Stimulated activated memory B cell treated with anti-CD40 and anti-IgM and Interleukin-4, amounts not matched to agents 10 μg/mL and 1 μg/mL and 100 μg/mL, for 72 hours (primary cell): ENCODE results near the gene NLRP3.
"Not testable (repeated sequence)": the region's sequence is repeated elsewhere in the genome, so short reads cannot be mapped to it uniquely, and the experiment has no call there.

Experiments
- ATAC-seq: fragments of 150-1000 bp; cut with Tn5 transposase; 2 replicates; pipeline ENCODE4 v1.10.0; 2021
- H3K27ac Mint-ChIP-seq: one replicate; pipeline ENCODE4 v1.8.0; 2022; ENCODE audit warnings: mild to moderate bottlenecking, mixed read lengths
- H3K27me3 Mint-ChIP-seq: one replicate; pipeline ENCODE4 v1.8.0; 2022; ENCODE audit warnings: mixed read lengths
- H3K36me3 Mint-ChIP-seq: one replicate; pipeline ENCODE4 v1.8.0; 2022; ENCODE audit warnings: mixed read lengths
- H3K4me1 Mint-ChIP-seq: one replicate; pipeline ENCODE4 v1.8.0; 2022; ENCODE audit warnings: mixed read lengths
- H3K4me3 Mint-ChIP-seq: one replicate; pipeline ENCODE4 v1.8.0; 2022; ENCODE audit warnings: mild to moderate bottlenecking, moderate library complexity, mixed read lengths
- H3K9me3 Mint-ChIP-seq: one replicate; pipeline ENCODE4 v1.8.0; 2022; ENCODE audit warnings: mixed read lengths

Gene NLRP3

GRCh38 chr1:247385283-247385682 lies 30.7 kb upstream of the NLRP3 start:
- peaks cover 4% of the 10 kb centered on the region for H3K9me3 Mint-ChIP-seq
- H3K36me3 Mint-ChIP-seq: no peaks in the 10 kb centered on the region
- peaks cover 6% of the 10 kb centered on the region for H3K4me1 Mint-ChIP-seq
- ATAC-seq: no peak
- H3K27me3 Mint-ChIP-seq: peaks cover 10% of the 10 kb centered on the region
- H3K27ac Mint-ChIP-seq: no peak overlapping the region
- no peak overlapping the region for H3K4me3 Mint-ChIP-seq

- ATAC-seq: no peak
- H3K36me3 Mint-ChIP-seq: no peaks in the 10 kb centered on the region
- H3K9me3 Mint-ChIP-seq: peaks cover 4% of the 10 kb centered on the region
- H3K27ac Mint-ChIP-seq: no peak overlapping the region
- no peak overlapping the region for H3K4me3 Mint-ChIP-seq
- H3K27me3 Mint-ChIP-seq: peaks cover 10% of the 10 kb centered on the region
- peaks cover 11% of the 10 kb centered on the region for H3K4me1 Mint-ChIP-seq
Measured at GRCh38 chr1:247386217-247386616, 29.8 kb upstream of the NLRP3 start.

- Mint-ChIP-seq H3K9me3 (peaks cover 4% of the 10 kb centered on the region), H3K4me3 (no peak overlapping the region), H3K4me1 (peaks cover 11% of the 10 kb centered on the region), H3K36me3 (no peaks in the 10 kb centered on the region), H3K27ac (no peak overlapping the region), H3K27me3 (peaks cover 10% of the 10 kb centered on the region)
- no peak for ATAC-seq
Measured at GRCh38 chr1:247386687-247387086, 29.3 kb upstream of the NLRP3 start.

- no peak overlapping the region for H3K4me3 Mint-ChIP-seq
- H3K9me3 Mint-ChIP-seq: peaks cover 4% of the 10 kb centered on the region
- H3K36me3 Mint-ChIP-seq: no peaks in the 10 kb centered on the region
- no peak overlapping the region for H3K27ac Mint-ChIP-seq
- peaks cover 11% of the 10 kb centered on the region for H3K4me1 Mint-ChIP-seq
- ATAC-seq: no peak
- peaks cover 10% of the 10 kb centered on the region for H3K27me3 Mint-ChIP-seq
Measured at GRCh38 chr1:247387096-247387495, 28.9 kb upstream of the NLRP3 start.

DNA sequence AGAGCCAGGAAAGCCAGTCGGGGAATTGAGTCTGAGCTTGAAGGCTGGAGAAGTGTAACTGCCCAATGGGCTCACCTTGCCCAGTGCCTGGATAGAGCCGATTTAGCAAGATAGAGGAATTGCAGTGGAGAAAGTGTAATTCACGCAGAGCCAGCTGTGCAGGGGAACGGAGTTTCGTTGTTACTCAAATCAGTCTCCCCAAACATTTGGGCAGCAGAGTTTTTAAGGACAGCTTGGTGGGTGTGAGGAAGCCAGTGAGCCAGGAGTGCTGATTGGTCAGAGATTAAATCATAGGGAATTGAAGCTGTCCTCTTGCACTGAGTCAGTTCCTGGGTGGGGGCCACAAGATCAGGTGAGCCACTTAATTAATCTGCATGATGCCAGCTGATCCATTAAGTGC lies 28.4 kb upstream of the NLRP3 start:
- Mint-ChIP-seq H3K9me3 (peaks cover 4% of the 10 kb centered on the region), H3K27me3 (peaks cover 10% of the 10 kb centered on the region), H3K4me3 (no peak overlapping the region), H3K4me1 (peaks cover 11% of the 10 kb centered on the region), H3K27ac (no peak overlapping the region), H3K36me3 (no peaks in the 10 kb centered on the region)
- no peak for ATAC-seq

DNA sequence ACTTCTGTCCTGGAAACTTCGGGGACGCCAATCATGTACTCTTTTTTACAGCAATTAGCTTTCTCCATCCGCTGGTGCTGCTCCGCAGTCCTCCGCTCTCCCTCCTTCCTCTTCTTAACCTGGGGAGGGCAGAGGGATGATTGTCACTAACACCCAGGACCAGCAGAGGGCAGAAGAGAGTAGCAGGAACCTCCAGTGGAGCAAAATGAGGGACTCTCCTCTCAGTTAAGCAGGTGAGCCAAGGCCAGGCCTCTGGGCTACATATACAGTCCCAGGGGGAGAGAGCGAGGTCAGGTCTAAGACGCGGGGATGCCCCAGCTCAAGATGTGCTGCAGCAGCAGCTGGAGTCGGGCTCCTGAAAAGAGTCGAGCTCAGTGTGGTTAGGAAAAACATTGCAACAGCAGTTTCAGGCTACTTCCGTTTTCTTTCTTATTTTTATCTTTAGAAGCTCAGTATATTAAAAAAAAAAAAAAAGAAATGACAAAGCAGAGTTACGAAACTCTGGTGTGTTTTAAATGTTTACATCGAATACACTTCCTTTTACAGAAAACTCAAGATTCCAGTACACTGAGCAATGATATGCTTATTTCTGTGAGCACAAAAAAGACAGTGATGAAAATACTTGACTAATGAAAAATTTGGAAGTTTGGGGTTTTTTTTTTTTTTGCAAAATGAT lies 25.7 kb upstream of the NLRP3 start:
- Mint-ChIP-seq H3K27ac (peak overlapping the region; percentile 14), H3K36me3 (no peaks in the 10 kb centered on the region), H3K27me3 (no peaks in the 10 kb centered on the region), H3K4me3 (peak overlapping the region; percentile 42), H3K9me3 (no peaks in the 10 kb centered on the region), H3K4me1 (peaks cover 11% of the 10 kb centered on the region)
- peak; percentile 100 for ATAC-seq

- Mint-ChIP-seq H3K9me3 (no peaks in the 10 kb centered on the region), H3K27me3 (no peaks in the 10 kb centered on the region), H3K4me1 (peaks cover 11% of the 10 kb centered on the region), H3K36me3 (no peaks in the 10 kb centered on the region), H3K27ac (no peak overlapping the region), H3K4me3 (no peak overlapping the region)
- no peak for ATAC-seq
Measured at GRCh38 chr1:247390996-247391395, 25.0 kb upstream of the NLRP3 start.

GRCh38 chr1:247392088-247392487 lies 23.9 kb upstream of the NLRP3 start:
- Mint-ChIP-seq H3K27me3 (no peaks in the 10 kb centered on the region), H3K9me3 (no peaks in the 10 kb centered on the region), H3K4me3 (no peak overlapping the region), H3K4me1 (peaks cover 11% of the 10 kb centered on the region), H3K27ac (no peak overlapping the region), H3K36me3 (no peaks in the 10 kb centered on the region)
- ATAC-seq: no peak

DNA sequence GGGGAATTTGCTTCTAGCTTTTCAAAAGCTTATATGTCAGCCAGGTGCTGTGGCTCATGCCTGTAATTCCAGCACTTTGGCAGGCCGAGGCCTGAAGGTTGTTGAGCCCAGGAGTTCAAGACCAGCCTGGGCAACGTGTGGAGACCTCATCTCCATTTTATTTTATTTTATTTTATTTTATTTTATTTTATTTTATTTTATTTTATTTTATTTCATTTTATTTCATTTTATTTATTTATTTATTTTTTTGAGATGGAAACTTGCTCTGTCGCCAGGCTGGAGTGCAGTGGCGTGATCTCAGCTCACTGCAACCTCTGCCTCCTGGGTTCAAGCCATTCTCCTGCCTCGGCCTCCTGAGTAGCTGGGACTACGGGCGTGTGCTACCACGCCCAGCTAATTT lies 20.9 kb upstream of the NLRP3 start:
- H3K36me3 Mint-ChIP-seq, H3K27ac Mint-ChIP-seq, H3K9me3 Mint-ChIP-seq, H3K4me1 Mint-ChIP-seq, H3K4me3 Mint-ChIP-seq, ATAC-seq, H3K27me3 Mint-ChIP-seq: not testable (repeated sequence)

DNA sequence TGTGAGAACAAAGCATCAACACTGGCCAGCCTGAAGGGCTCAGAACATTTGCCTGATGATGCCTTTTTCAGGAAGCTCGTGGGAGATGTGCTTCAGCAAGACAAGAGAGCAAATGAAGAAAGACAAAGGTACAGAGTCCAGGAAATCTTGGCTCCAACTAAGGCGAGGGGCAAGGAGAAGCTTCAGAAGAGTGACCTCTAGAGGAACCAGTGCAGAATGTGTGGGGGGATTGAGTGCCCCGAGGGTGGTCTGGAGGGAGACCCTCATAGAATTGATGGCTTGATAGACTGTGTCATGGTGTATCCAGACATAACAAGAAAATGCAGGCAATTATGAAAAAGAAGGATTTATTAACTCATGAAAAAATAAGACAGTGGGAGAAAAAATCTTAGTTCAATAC lies 15.3 kb upstream of the NLRP3 start:
- Mint-ChIP-seq H3K27ac (no peak overlapping the region), H3K9me3 (peaks cover 6% of the 10 kb centered on the region), H3K4me3 (no peak overlapping the region), H3K4me1 (peaks cover 15% of the 10 kb centered on the region), H3K27me3 (no peaks in the 10 kb centered on the region), H3K36me3 (no peaks in the 10 kb centered on the region)
- no peak for ATAC-seq

- Mint-ChIP-seq H3K9me3 (peaks cover 6% of the 10 kb centered on the region), H3K27ac (no peak overlapping the region), H3K27me3 (no peaks in the 10 kb centered on the region), H3K36me3 (no peaks in the 10 kb centered on the region), H3K4me1 (peaks cover 15% of the 10 kb centered on the region), H3K4me3 (no peak overlapping the region)
- peak; percentile 51 for ATAC-seq
Measured at GRCh38 chr1:247401310-247402119, 14.5 kb upstream of the NLRP3 start.

DNA sequence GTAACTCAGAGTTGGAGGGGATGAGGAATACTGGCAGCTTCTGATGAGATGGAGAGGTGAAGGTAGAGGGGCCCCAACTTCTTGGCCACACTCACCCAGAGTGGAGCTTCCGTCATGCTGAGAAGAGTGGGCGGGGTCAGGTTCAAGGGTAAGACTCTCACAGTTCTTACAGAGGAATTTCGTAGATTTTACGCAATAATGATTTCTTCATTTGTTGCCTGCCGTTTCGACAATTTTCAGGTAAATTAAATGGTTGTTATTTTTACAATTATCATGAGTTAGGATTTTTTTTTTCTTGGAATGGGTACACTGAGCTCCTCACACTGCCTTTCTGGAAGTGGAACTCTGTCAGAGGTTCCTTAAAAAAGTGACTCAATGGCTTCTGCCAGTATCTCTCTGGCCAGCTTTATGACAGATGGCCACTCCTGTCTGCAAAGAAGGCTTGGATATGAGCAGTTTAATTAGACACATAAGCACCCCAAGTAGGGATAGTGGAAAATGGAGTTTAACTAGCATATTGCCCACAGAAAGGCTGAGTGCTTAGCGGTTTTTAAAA lies 13.8 kb upstream of the NLRP3 start:
- Mint-ChIP-seq H3K9me3 (peaks cover 6% of the 10 kb centered on the region), H3K4me1 (peaks cover 19% of the 10 kb centered on the region), H3K27ac (no peak overlapping the region), H3K36me3 (no peaks in the 10 kb centered on the region), H3K4me3 (no peak overlapping the region), H3K27me3 (no peaks in the 10 kb centered on the region)
- ATAC-seq: no peak

DNA sequence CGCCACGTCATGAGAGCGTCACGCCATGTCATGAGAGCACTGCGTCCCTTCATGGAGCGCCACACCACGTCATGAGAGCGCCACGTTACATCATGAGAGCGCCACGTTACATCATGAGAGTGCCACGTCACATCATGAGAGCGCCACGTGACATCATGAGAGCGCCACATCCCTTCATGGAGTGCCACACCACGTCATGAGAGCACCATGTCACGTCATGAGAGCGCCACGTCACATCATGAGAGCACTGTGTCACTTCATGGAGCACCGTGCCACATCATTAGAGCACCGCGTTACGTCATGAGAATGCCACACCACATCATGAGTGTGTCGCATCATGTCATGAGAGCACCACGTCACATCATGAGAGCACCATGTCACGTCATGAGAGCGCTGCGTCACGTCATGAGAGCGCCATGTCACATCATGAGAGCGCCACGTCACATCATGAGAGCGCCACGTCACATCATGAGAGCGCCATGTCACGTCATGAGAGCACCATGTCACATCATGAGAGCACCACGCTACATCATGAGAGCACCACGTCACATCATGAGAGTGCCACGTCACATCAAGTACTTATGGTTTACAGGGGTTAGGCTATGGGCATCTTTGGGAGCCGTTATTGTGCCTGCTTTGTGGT lies 9.8 kb upstream of the NLRP3 start:
- H3K9me3 Mint-ChIP-seq: no peaks in the 10 kb centered on the region
- H3K4me1 Mint-ChIP-seq: peaks cover 42% of the 10 kb centered on the region
- H3K27me3 Mint-ChIP-seq: no peaks in the 10 kb centered on the region
- no peaks in the 10 kb centered on the region for H3K36me3 Mint-ChIP-seq
- ATAC-seq: no peak
- no peak overlapping the region for H3K4me3 Mint-ChIP-seq
- H3K27ac Mint-ChIP-seq: no peak overlapping the region

DNA sequence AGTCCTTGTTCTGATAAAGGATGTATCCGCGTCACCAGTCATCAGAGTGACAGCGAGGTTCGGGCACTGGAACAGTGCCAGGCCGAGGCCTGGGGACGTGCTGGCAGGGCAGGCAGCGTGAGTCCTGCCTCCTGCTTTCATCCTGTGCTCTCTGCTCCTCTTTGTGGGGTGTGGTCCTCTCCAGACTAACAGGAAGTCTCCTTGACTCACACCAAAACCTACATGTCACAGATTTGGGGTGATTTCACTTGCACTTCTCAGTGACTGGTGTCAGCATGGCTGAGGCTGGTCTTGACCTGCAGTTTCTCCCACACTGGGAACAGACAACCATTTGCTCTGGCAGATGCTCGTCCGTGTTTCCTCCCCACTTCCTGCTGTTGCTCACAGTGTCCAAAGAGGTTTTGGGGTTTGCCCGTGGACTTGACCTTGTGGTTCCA lies 8.8 kb upstream of the NLRP3 start:
- no peaks in the 10 kb centered on the region for H3K9me3 Mint-ChIP-seq
- ATAC-seq: peak; percentile 56
- no peak overlapping the region for H3K4me3 Mint-ChIP-seq
- no peak overlapping the region for H3K27ac Mint-ChIP-seq
- peaks cover 34% of the 10 kb centered on the region for H3K4me1 Mint-ChIP-seq
- H3K36me3 Mint-ChIP-seq: no peaks in the 10 kb centered on the region
- H3K27me3 Mint-ChIP-seq: no peaks in the 10 kb centered on the region

- H3K27ac Mint-ChIP-seq: no peak overlapping the region
- no peaks in the 10 kb centered on the region for H3K9me3 Mint-ChIP-seq
- H3K4me1 Mint-ChIP-seq: peaks cover 34% of the 10 kb centered on the region
- no peak for ATAC-seq
- H3K27me3 Mint-ChIP-seq: no peaks in the 10 kb centered on the region
- no peak overlapping the region for H3K4me3 Mint-ChIP-seq
- no peaks in the 10 kb centered on the region for H3K36me3 Mint-ChIP-seq
Measured at GRCh38 chr1:247408100-247408499, 7.9 kb upstream of the NLRP3 start.
